GM18873 (cell line): ENCODE measurements around the gene COPB1.

ENCODE experiments used
- ATAC-seq: cut with Tn5 transposase; IDR thresholded peaks from one replicate; pipeline ENCODE4 v1.9.1; 2021; ENCODE audit warnings: mild to moderate bottlenecking, moderate library complexity, moderate number of reproducible peaks; ENCODE audit not compliant: unreplicated experiment, low FRiP score

Gene COPB1

GRCh38 chr11:14513800-14514199 is 14.2 kb upstream of the COPB1 start:
- ATAC-seq: no peak

GRCh38 chr11:14506532-14506931 is 6.9 kb upstream of the COPB1 start:
- no peak for ATAC-seq

- no peak for ATAC-seq
Measured at GRCh38 chr11:14503023-14503422, 3.4 kb upstream of the COPB1 start.

GRCh38 chr11:14502039-14502438 is 2.4 kb upstream of the COPB1 start:
- ATAC-seq: no peak

- ATAC-seq: peak; percentile 45
Measured at GRCh38 chr11:14500181-14500651, 605 bp upstream of the COPB1 start.

GRCh38 chr11:14499178-14499559 is 442 bp downstream of the COPB1 start:
- no peak for ATAC-seq

GRCh38 chr11:14480716-14481115 is 18.9 kb downstream of the COPB1 start:
- no peak for ATAC-seq

- no peak for ATAC-seq
Measured at GRCh38 chr11:14471127-14471526, 28.5 kb downstream of the COPB1 start.

- no peak for ATAC-seq
Measured at GRCh38 chr11:14463623-14464022, 36.0 kb downstream of the COPB1 start.

- no peak for ATAC-seq
Measured at GRCh38 chr11:14460147-14460546, 39.5 kb downstream of the COPB1 start.

- no peak for ATAC-seq
Measured at GRCh38 chr11:14458377-14458776, 41.2 kb downstream of the COPB1 start.

GRCh38 chr11:14455648-14456430 is 43.8 kb downstream of the COPB1 start:
- ATAC-seq: no peak

GRCh38 chr11:14454861-14455632 is 44.6 kb downstream of the COPB1 start:
- no peak for ATAC-seq

- ATAC-seq: no peak
Measured at GRCh38 chr11:14451825-14452224, 47.8 kb downstream of the COPB1 start.

- no peak for ATAC-seq
Measured at GRCh38 chr11:14449302-14449714, 50.3 kb downstream of the COPB1 start.

GRCh38 chr11:14448240-14448639 is 51.4 kb downstream of the COPB1 start:
- no peak for ATAC-seq

GRCh38 chr11:14446701-14447169 is 52.9 kb downstream of the COPB1 start:
- ATAC-seq: no peak

GRCh38 chr11:14445542-14446530 is 53.8 kb downstream of the COPB1 start:
- ATAC-seq: no peak

- ATAC-seq: no peak
Measured at GRCh38 chr11:14444441-14445189, 55.0 kb downstream of the COPB1 start.

GRCh38 chr11:14443638-14444037 is 56.0 kb downstream of the COPB1 start:
- no peak for ATAC-seq
